NCI-H2029 (cell line): ENCODE results near the gene AHNAK2.
"Not testable (repeated sequence)": the region's sequence is repeated elsewhere in the genome, so short reads cannot be mapped to it uniquely, and the experiment has no call there.

Experiments
- DNase-seq: peaks from one replicate; lab custom pipeline; 2025; lab: John Stamatoyannopoulos, UW

Gene AHNAK2

GRCh38 chr14:104977681-104978653, at the start of gene AHNAK2:
TSS of gene AHNAK2 (minus strand) at chr14:104978374. CDS start at chr14:104978237, 137 bp downstream.
- no peak for DNase-seq

- DNase-seq: not testable (repeated sequence)
Observed at GRCh38 chr14:105027718-105028117, 49.5 kb upstream of the AHNAK2 start.

GRCh38 chr14:105026802-105027563, 48.8 kb upstream of the AHNAK2 start:
- no peak for DNase-seq

- DNase-seq: no peak
Observed at GRCh38 chr14:105026033-105026785, 48.0 kb upstream of the AHNAK2 start.

- DNase-seq: no peak
Observed at GRCh38 chr14:105025429-105025828, 47.3 kb upstream of the AHNAK2 start.

GRCh38 chr14:105023791-105024480, 45.8 kb upstream of the AHNAK2 start:
- no peak for DNase-seq

GRCh38 chr14:105023144-105023543, 45.0 kb upstream of the AHNAK2 start:
- no peak for DNase-seq

- DNase-seq: no peak
Observed at GRCh38 chr14:105022276-105022670, 44.1 kb upstream of the AHNAK2 start.

- DNase-seq: no peak
Observed at GRCh38 chr14:105021656-105022275, 43.6 kb upstream of the AHNAK2 start.

- DNase-seq: peak; percentile 83
Observed at GRCh38 chr14:105020815-105021655, 42.9 kb upstream of the AHNAK2 start, which contains the start of gene CDCA4. TSS of gene CDCA4 (minus strand) at chr14:105021083. CDS start at chr14:105011929, 9,154 bp downstream.

- no peak for DNase-seq
Observed at GRCh38 chr14:105019861-105020814, 42.0 kb upstream of the AHNAK2 start.

- no peak for DNase-seq
Observed at GRCh38 chr14:105018414-105018813, 40.2 kb upstream of the AHNAK2 start.

GRCh38 chr14:105015905-105016304, 37.7 kb upstream of the AHNAK2 start:
- no peak for DNase-seq

GRCh38 chr14:105015242-105015641, 37.1 kb upstream of the AHNAK2 start:
- no peak for DNase-seq

- no peak for DNase-seq
Observed at GRCh38 chr14:105014631-105015030, 36.5 kb upstream of the AHNAK2 start.

- no peak for DNase-seq
Observed at GRCh38 chr14:105014032-105014431, 35.9 kb upstream of the AHNAK2 start.

- peak; percentile 7 for DNase-seq
Observed at GRCh38 chr14:105013150-105013785, 35.1 kb upstream of the AHNAK2 start.
